Measurements from ENCODE around the gene SNRPA. TPM values are rescaled to one million over a fixed set of nuclear protein-coding genes. Genes with fewer than 3 reads are reported as not detected.

The SNRPA gene
- total and polyA plus RNA-seq, 8 donors: 4.9 to 258 (median 58.8) TPM

DNA sequence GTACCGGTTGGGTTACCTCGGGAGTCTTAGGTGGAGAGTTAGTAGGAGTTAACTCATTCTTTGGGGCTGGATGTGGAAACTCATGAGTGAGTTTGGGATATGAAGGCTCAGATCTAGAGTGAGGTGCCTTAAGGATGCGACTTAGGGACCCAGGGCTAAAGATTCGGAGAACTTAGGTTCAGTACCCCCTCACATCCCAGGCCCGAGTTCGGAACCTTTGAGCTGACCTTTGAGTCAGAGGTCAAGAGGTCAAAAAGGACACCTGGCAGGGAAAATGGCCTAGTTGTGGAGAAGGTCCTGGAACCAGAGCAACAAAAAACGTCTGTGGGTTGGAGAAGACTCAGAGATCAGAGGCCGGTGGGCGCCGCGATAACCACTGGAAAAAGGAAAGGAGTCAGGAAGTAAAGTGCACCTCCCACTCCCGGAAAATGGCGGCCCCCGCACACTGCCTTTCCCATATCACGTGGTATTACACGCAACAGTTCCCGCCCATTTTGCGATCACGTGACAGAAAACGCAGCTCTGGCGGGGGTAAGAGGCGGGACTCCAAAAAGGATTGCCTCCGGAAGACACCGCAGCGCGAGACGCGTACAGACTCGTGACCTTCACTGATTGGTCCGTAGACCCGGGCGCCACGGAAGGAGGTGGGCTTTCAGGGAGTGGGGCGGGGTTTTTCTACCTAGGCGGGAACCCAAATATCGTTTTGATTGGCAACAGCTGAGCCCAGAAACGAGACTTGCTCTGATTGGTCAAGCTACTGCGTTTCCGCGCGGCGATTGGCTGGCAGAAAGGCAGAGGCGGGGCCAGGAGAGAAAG, 737 bp upstream of the SNRPA start, which contains the start of gene ACTMAP:
ACTMAP (minus strand) TSS at position 420 of the 816 bp plus-strand sequence. CDS start 674 bp downstream, outside the sequence.
- H3K36me3 ChIP-seq: peaks cover 0 to 5% (median 2%) of the 10 kb centered on the region in 4 donors
- DNase-seq: peak; percentile 100
- no peaks in the 10 kb centered on the region for H3K9me3 ChIP-seq
- peak within 1 kb of the TSS; percentile 62 to 83 (median 77) for H3K4me3 ChIP-seq
- H3K27ac ChIP-seq: peak within 1 kb of the TSS; percentile 93 to 98 (median 97)
- H3K4me1 ChIP-seq: peaks cover 28 to 67% (median 54%) of the 10 kb centered on the region in 4 donors
- 0 to 1% (median 0%) methylated on average over 40 to 43 of the region's 43 CpGs for WGBS, 5 donors
- intact Hi-C loops (cut with DNase I; ENCODE audit: low total_unique reads): no loop called here
- TF ChIP-seq, protein P1, sequence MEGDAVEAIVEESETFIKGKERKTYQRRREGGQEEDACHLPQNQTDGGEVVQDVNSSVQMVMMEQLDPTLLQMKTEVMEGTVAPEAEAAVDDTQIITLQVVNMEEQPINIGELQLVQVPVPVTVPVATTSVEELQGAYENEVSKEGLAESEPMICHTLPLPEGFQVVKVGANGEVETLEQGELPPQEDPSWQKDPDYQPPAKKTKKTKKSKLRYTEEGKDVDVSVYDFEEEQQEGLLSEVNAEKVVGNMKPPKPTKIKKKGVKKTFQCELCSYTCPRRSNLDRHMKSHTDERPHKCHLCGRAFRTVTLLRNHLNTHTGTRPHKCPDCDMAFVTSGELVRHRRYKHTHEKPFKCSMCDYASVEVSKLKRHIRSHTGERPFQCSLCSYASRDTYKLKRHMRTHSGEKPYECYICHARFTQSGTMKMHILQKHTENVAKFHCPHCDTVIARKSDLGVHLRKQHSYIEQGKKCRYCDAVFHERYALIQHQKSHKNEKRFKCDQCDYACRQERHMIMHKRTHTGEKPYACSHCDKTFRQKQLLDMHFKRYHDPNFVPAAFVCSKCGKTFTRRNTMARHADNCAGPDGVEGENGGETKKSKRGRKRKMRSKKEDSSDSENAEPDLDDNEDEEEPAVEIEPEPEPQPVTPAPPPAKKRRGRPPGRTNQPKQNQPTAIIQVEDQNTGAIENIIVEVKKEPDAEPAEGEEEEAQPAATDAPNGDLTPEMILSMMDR (IDR thresholded peaks at IDR 0.05): no peak
- TF ChIP-seq EP300 (IDR thresholded peaks at IDR 0.05) (peak; percentile 37), POLR2A (IDR thresholded peaks at IDR 0.05) (peak in 1 of 4 donors; percentile 68), POLR2AphosphoS5 (IDR thresholded peaks at IDR 0.05) (peak; percentile 84 to 95 (median 85))
- no peaks in the 10 kb centered on the region for H3K27me3 ChIP-seq

DNA sequence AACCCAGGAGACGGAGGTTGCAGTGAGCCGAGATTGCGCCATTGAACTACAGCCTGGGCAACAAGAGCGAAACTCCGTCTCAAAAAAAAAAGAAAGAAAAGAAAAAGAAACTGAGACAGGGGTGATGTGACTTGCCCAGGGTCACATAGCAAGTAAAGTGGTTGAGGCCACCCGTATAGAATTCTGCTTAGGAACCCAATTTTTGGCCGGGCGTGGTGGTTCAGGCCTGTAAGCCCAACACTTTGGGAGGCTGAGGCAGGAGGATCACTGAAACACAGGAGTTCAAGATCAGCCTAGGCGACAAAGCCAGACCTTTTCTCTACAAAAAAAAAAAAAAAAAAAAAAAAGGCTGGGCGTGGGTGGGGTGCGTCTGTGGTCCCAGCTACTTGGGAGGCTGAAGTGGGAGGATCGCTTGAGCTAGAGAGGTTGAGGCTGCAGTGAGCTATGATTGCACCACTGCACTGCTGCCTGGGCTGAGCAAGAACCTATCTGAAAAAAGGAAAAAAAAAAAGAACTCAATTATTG, 1.3 kb downstream of the SNRPA start:
- no peak for DNase-seq
- no peaks in the 10 kb centered on the region for H3K27me3 ChIP-seq
- 33 to 47% (median 46%) methylated on average over 12 of the region's 12 CpGs for WGBS, 5 donors
- peak overlapping the region; percentile 11 to 98 (median 97) for H3K27ac ChIP-seq
- TF ChIP-seq POLR2A (IDR thresholded peaks at IDR 0.05): no peak
- TF ChIP-seq, protein P1 (IDR thresholded peaks at IDR 0.05): no peak
- no peak for TF ChIP-seq POLR2AphosphoS5 (IDR thresholded peaks at IDR 0.05)
- no peak for TF ChIP-seq EP300 (IDR thresholded peaks at IDR 0.05)
- H3K4me3 ChIP-seq: peak overlapping the region; percentile 62 to 83 (median 77)
- H3K4me1 ChIP-seq: peaks cover 43 to 83% (median 69%) of the 10 kb centered on the region in 4 donors
- intact Hi-C loops (cut with DNase I; ENCODE audit: low total_unique reads): no loop called here
- no peaks in the 10 kb centered on the region for H3K9me3 ChIP-seq
- H3K36me3 ChIP-seq: peaks cover 7 to 24% (median 21%) of the 10 kb centered on the region in 4 donors

DNA sequence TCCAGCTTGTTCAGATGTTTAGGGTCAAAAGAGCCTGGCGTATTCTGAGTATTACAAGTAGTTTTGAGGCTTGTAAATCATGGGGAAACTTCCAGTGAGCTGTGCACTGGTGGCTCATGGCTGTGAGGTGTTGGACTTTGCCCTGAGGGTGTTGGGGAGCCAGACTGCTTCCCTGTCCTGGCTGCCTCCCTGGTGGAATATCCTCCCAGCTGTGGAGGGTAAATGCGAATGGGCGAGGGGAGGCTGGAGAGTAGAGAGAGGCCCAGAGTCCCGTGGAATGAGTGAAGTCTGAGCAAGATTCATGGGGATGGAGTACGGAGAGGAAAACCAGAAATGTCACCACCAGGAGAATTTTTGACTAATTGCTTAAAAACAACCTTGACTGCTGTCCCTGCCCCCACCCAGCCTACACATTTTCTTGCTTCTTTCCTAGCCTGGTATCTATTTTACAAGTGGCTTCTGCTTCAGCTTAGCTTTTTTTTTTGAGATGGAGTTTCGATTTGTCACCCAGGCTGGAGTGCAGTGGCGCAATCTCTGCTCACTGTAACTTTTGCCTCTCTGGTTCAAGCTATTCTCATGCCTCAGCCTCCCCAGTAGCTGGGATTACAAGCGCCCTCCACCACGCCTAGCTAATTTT, 3.7 kb downstream of the SNRPA start:
- Histone ChIP-seq H3K9me3 (no peaks in the 10 kb centered on the region), H3K4me1 (peaks cover 30 to 61% (median 58%) of the 10 kb centered on the region in 4 donors), H3K27me3 (no peaks in the 10 kb centered on the region), H3K27ac (peak overlapping the region; percentile 48 to 86 (median 72)), H3K36me3 (peaks cover 29 to 48% (median 45%) of the 10 kb centered on the region in 4 donors), H3K4me3 (peak overlapping the region in 3 of 4 donors; percentile 9 to 38 (median 22))
- TF ChIP-seq POLR2AphosphoS5 (IDR thresholded peaks at IDR 0.05) (peak in 1 of 3 donors; percentile 6), EP300 (IDR thresholded peaks at IDR 0.05) (no peak)
- peak; percentile 60 to 76 for DNase-seq
- WGBS, 5 donors: 52 to 58% (median 53%) methylated on average over 9 of the region's 9 CpGs
- intact Hi-C loops (cut with DNase I; ENCODE audit: low total_unique reads): no loop called here

DNA sequence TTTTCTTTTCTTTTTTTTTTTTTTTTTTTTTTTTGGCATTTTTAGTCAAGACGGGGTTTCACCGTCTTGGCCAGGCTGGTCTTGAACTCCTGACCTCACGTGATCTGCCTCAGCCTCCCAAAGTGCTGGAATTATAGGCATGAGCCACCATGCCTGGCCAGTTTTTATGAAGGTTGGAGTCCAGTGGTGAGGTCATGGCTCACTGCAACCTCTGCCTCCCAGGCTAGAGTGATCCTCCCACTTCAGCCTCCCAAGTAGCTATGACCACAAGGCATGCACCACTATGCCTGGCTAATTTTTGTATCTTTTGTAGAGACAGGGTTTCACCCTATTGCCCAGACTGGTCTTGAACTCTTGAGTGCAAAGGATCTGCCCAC, 4.2 kb downstream of the SNRPA start:
- intact Hi-C loops (cut with DNase I; ENCODE audit: low total_unique reads): no loop called here
- Histone ChIP-seq H3K27ac (peak overlapping the region in 3 of 5 donors; percentile 72 to 86 (median 77)), H3K27me3 (no peaks in the 10 kb centered on the region), H3K36me3 (peaks cover 34 to 53% (median 50%) of the 10 kb centered on the region in 4 donors), H3K9me3 (no peaks in the 10 kb centered on the region), H3K4me3 (peak overlapping the region in 1 of 4 donors; percentile 38), H3K4me1 (peaks cover 29 to 58% (median 55%) of the 10 kb centered on the region in 4 donors)
- TF ChIP-seq POLR2AphosphoS5 (IDR thresholded peaks at IDR 0.05): no peak
- TF ChIP-seq, protein P1 (IDR thresholded peaks at IDR 0.05): no peak
- no peak for TF ChIP-seq POLR2A (IDR thresholded peaks at IDR 0.05)
- TF ChIP-seq EP300 (IDR thresholded peaks at IDR 0.05): no peak
- DNase-seq: no peak
- 77 to 92% (median 87%) methylated on average over 3 of the region's 3 CpGs for WGBS, 5 donors
